GM12892 (cell line): ENCODE measurements around the gene CRYBA4.

Experiments
- POLR2A ChIP-seq: IDR thresholded peaks from 2 replicates; pipeline ENCODE4 v1.6.1; 2011; ENCODE audit warnings: low read depth, low read length, control low read depth
- POLR2AphosphoS5 ChIP-seq: IDR thresholded peaks from 2 replicates; pipeline ENCODE4 v1.6.1; 2011; ENCODE audit warnings: low read depth, low read length, control low read depth

DNA sequence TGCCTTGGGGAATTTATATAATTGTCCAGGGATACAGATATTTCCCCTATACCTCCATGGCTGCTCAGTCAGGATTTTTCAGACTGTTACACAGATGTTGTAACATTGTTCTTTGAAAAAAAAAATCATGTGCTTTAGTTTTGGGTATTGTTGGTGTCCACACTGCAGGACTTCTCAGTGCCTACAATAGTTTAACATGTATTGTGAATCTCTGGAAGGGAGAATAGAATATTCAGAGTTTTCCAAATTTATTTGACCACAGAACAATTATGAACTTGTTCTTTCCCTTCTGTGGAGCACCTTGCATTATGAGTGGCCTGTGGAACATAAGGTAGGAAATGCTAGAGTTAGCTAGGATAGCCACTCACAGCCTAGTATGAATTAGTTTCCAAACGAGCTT, 14.5 kb downstream of the CRYBA4 start:
- TF ChIP-seq POLR2AphosphoS5 (no peak), POLR2A (no peak)
